Muscle layer of colon (tissue), 2 donors: ENCODE results near the gene MRPS5.
"Not testable (repeated sequence)": the region's sequence is repeated elsewhere in the genome, so short reads cannot be mapped to it uniquely, and the experiment has no call there.

Experiments used
- H3K27ac ChIP-seq: one replicate; pipeline ENCODE4 v1.7.0; 2013; ENCODE audit warnings: low read depth, mild to moderate bottlenecking, low read length, moderate library complexity
- H3K27me3 ChIP-seq, 2 donors: one replicate each; pipeline ENCODE4 v1.7.0; 2013; ENCODE audit warnings: low read length in 2 of 2, mild to moderate bottlenecking in 2 of 2; ENCODE audit not compliant: insufficient read depth in 2 of 2, control insufficient read depth in 1 of 2
- H3K36me3 ChIP-seq: one replicate; pipeline ENCODE4 v1.7.0; 2013; ENCODE audit warnings: mild to moderate bottlenecking, low read length; ENCODE audit not compliant: insufficient read depth
- H3K4me1 ChIP-seq: one replicate; pipeline ENCODE4 v1.7.0; 2013; ENCODE audit warnings: mild to moderate bottlenecking, low read length; ENCODE audit not compliant: insufficient read depth
- H3K4me3 ChIP-seq, 2 donors: one replicate each; pipeline ENCODE4 v1.7.0; 2013; ENCODE audit warnings: low read length in 2 of 2, low read depth in 1 of 2, mild to moderate bottlenecking in 1 of 2, moderate library complexity in 1 of 2
- H3K9ac ChIP-seq: one replicate; pipeline ENCODE4 v1.7.0; 2013; ENCODE audit warnings: low read length
- H3K9me3 ChIP-seq: one replicate; pipeline ENCODE4 v1.7.0; 2013; ENCODE audit warnings: mild to moderate bottlenecking, low read length
- donor health status: abdominal sarcoma.
- donor health status: Adenocarcinoma of cecum.

The MRPS5 gene

GRCh38 chr2:95122197-95122551 lies 566 bp upstream of the MRPS5 start:
- Histone ChIP-seq H3K36me3 (peaks cover 3% of the 10 kb centered on the region), H3K9me3 (no peaks in the 10 kb centered on the region), H3K4me3 (peak overlapping the region; percentile 87 to 93), H3K4me1 (peaks cover 32% of the 10 kb centered on the region), H3K27ac (peak overlapping the region; percentile 97), H3K27me3 (no peaks in the 10 kb centered on the region), H3K9ac (peak overlapping the region; percentile 76)

DNA sequence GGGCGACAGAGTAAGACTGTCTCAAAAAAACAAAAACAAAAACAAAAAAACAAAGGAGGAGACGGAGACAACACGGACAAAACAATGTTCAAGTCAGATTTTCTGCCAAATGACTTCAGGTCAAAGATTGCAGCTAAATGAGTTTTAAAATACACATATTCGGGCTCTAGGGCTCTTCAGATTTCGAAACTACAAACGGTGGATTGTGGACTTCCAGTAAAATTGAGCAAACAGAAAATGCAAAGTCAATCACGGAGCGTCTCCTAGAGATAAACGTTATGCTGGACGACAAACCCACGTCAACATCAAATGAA lies 558 bp downstream of the MRPS5 start:
- Histone ChIP-seq H3K4me3 (peak overlapping the region; percentile 87 to 93), H3K9ac (peak overlapping the region; percentile 76), H3K9me3 (no peaks in the 10 kb centered on the region), H3K36me3 (peaks cover 6% of the 10 kb centered on the region), H3K4me1 (peaks cover 32% of the 10 kb centered on the region), H3K27me3 (no peaks in the 10 kb centered on the region), H3K27ac (peak overlapping the region; percentile 97)

DNA sequence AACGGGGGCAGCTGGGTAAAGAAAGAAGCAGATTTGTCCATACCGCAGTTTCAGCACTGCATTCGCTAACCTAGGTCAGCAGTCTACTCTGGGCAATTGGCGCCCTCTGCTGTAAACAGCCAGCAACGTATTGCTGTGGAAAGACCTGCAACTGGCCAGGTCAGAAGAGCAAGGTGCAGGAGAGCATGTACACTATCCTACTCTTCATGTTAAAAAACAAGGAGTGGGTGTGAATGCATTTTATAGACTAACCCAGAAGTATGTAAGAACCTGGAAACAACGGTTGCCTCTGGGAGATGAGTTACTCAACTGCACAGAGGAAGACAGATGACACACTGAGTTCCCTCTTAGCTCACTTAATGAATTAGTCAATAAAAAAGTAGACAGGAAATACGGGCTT lies 6.2 kb downstream of the MRPS5 start:
- peaks cover 25% of the 10 kb centered on the region for H3K4me1 ChIP-seq
- H3K9ac ChIP-seq = no peak overlapping the region
- H3K4me3 ChIP-seq = no peak overlapping the region
- peaks cover 28% of the 10 kb centered on the region for H3K36me3 ChIP-seq
- no peaks in the 10 kb centered on the region for H3K9me3 ChIP-seq
- no peaks in the 10 kb centered on the region for H3K27me3 ChIP-seq
- no peak overlapping the region for H3K27ac ChIP-seq

DNA sequence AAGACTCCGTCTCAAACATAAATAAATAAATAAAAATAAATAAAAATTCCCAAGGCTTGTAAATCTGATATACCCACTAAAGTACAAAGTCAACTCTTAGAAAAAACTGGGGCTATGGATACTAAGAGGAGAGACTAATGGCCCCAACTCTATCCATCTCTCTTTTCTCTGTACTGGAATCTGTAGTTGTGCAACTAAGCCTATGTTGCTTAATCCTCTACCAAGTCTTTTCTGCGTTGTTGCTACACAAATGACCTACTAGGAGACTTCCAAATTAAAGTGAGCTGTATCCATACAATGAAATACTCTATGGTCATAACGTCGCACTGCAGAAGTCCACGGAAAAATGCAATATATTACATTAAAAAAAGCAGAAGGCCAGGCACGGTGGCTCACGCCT lies 8.1 kb downstream of the MRPS5 start:
- no peak overlapping the region for H3K27ac ChIP-seq
- no peaks in the 10 kb centered on the region for H3K9me3 ChIP-seq
- H3K4me1 ChIP-seq = peaks cover 8% of the 10 kb centered on the region
- H3K27me3 ChIP-seq = no peaks in the 10 kb centered on the region
- H3K9ac ChIP-seq = no peak overlapping the region
- H3K36me3 ChIP-seq = peaks cover 43% of the 10 kb centered on the region
- H3K4me3 ChIP-seq = no peak overlapping the region

DNA sequence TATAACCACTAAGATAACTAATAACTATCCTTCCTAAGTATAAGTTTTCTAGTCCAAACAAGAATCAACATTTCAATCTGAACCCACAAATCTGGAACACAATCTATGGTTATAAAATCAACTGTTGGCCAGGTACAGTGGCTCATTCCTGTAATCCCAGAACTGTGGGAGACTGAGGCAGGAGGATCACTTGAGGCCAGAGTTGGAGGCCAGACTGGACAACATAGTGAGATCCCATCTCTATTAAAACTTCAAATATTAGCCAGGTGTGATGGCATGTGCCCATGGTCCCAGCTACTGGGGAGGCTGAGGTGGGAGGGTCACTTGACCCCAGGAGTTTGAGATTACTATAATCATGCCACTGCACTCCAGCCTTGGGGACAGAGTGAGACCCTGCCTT lies 11.2 kb downstream of the MRPS5 start:
- Histone ChIP-seq H3K9me3 (no peaks in the 10 kb centered on the region), H3K4me3 (no peak overlapping the region), H3K27me3 (no peaks in the 10 kb centered on the region), H3K9ac (no peak overlapping the region), H3K27ac (no peak overlapping the region), H3K36me3 (peaks cover 68% of the 10 kb centered on the region), H3K4me1 (no peaks in the 10 kb centered on the region)

- no peaks in the 10 kb centered on the region for H3K9me3 ChIP-seq
- no peaks in the 10 kb centered on the region for H3K4me1 ChIP-seq
- no peak overlapping the region for H3K4me3 ChIP-seq
- no peaks in the 10 kb centered on the region for H3K27me3 ChIP-seq
- H3K27ac ChIP-seq = no peak overlapping the region
- H3K36me3 ChIP-seq = peaks cover 71% of the 10 kb centered on the region
- no peak overlapping the region for H3K9ac ChIP-seq
Observed at GRCh38 chr2:95109260-95109659, 12.3 kb downstream of the MRPS5 start.

DNA sequence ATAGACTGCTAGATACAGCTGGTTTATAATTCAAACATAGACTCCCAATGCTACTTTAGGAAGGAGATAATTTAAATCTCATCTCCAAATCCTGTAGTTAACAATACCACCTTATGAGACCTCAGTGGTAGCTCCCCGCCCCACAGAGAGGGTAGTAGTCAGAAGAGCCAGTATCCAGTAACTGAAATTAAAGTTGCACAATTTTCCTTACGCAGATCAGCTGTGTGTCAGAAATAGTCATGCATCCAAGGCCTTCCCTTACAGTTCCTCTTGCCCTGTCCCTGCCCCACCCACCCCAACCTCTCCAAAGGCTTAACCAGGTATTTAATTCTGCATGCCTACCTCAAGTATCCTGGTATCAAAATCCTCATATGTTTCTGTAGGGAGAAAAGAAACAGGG lies 15.5 kb downstream of the MRPS5 start:
- no peaks in the 10 kb centered on the region for H3K9me3 ChIP-seq
- H3K36me3 ChIP-seq = peaks cover 66% of the 10 kb centered on the region
- no peaks in the 10 kb centered on the region for H3K27me3 ChIP-seq
- no peak overlapping the region for H3K9ac ChIP-seq
- H3K4me1 ChIP-seq = no peaks in the 10 kb centered on the region
- H3K4me3 ChIP-seq = no peak overlapping the region
- H3K27ac ChIP-seq = no peak overlapping the region

DNA sequence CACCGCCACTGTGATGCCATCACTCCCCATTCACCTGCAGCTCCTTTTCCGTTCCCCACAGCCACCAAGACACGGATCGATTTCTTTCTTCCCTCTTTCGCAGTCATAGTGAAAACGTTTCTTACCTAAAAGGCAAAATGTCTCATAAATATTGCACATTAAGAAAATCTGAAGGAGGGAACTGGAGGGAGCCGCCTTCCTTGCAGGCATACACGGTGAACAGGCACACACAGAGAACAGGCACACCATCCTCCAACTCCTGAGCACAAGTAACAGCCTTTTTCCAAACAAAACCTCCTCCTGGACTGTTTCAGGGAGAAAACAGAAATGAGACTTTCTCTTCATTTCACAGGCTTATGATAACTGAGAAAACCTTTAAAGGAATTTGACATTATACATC lies 17.0 kb downstream of the MRPS5 start:
- H3K9me3 ChIP-seq = no peaks in the 10 kb centered on the region

GRCh38 chr2:95099910-95100309 lies 21.7 kb downstream of the MRPS5 start:
- no peaks in the 10 kb centered on the region for H3K9me3 ChIP-seq
- H3K27ac ChIP-seq = no peak overlapping the region
- no peak overlapping the region for H3K4me3 ChIP-seq
- no peak overlapping the region for H3K9ac ChIP-seq
- no peaks in the 10 kb centered on the region for H3K27me3 ChIP-seq
- no peaks in the 10 kb centered on the region for H3K4me1 ChIP-seq
- H3K36me3 ChIP-seq = peaks cover 25% of the 10 kb centered on the region

More for the DNA sequence above, 17.0 kb downstream of the MRPS5 start:
- Histone ChIP-seq H3K9ac (no peak overlapping the region), H3K27me3 (no peaks in the 10 kb centered on the region), H3K4me3 (no peak overlapping the region), H3K4me1 (no peaks in the 10 kb centered on the region), H3K36me3 (peaks cover 66% of the 10 kb centered on the region), H3K27ac (no peak overlapping the region)

GRCh38 chr2:95098273-95098672 lies 23.3 kb downstream of the MRPS5 start:
- H3K36me3 ChIP-seq = peaks cover 19% of the 10 kb centered on the region
- H3K4me1 ChIP-seq, H3K4me3 ChIP-seq: not testable (repeated sequence)

DNA sequence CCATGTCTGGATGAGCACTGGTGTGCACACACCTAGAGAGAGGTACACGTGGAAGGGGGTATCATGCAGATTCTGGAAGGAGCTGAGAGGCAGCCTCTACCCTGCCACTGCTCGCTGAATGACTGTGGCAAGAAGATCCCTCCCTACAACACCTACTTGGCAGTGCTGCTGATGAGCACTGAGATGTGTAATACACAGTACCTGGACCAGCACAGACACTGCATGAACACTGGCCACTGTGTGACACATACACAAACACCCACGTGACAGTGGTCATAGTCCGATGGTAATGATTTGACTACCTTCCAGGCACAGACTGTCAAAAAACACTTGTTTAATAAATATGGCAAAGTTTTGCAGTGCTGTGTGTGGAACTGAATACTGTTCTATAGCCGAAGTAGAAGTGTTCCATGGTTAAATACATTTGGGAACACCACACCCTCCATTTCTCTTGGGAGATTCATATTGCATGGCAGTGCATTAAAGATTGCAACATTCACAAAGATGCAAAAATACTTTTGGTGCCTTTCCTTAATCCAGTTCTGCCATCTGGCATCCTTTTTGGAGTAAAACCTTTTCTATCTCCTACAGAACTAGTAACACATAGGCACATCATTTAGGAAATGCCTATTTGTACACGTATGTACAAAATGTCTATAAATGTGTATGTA lies 29.6 kb downstream of the MRPS5 start:
- Histone ChIP-seq H3K9ac (no peak overlapping the region), H3K9me3 (no peaks in the 10 kb centered on the region), H3K27me3 (no peaks in the 10 kb centered on the region), H3K4me3 (no peak overlapping the region), H3K27ac (no peak overlapping the region), H3K36me3 (peaks cover 46% of the 10 kb centered on the region), H3K4me1 (no peaks in the 10 kb centered on the region)

More at GRCh38 chr2:95098273-95098672, 23.3 kb downstream of the MRPS5 start:
- not testable (repeated sequence) for H3K27ac ChIP-seq, H3K9me3 ChIP-seq, H3K27me3 ChIP-seq, H3K9ac ChIP-seq

- Histone ChIP-seq H3K4me1 (no peaks in the 10 kb centered on the region), H3K9ac (no peak overlapping the region), H3K9me3 (no peaks in the 10 kb centered on the region), H3K27ac (no peak overlapping the region), H3K27me3 (no peaks in the 10 kb centered on the region), H3K36me3 (peaks cover 62% of the 10 kb centered on the region), H3K4me3 (no peak overlapping the region)
Observed at GRCh38 chr2:95087379-95087778, 34.2 kb downstream of the MRPS5 start.
